Stomach smooth muscle (tissue), 2 donors: Measurements from ENCODE around the gene VSTM2L.
A peak's percentile ranks its signal among the peaks of the same experiment; 100 is the strongest.
"Not testable (repeated sequence)": the region's sequence is repeated elsewhere in the genome, so short reads cannot be mapped to it uniquely, and the experiment has no call there.

Experiments used
- H3K27ac ChIP-seq: one replicate; pipeline ENCODE4 v1.7.0; 2013; ENCODE audit warnings: mild to moderate bottlenecking, low read length, inconsistent platforms
- H3K27me3 ChIP-seq, 2 donors: one replicate each; pipeline ENCODE4 v1.7.0; 2013; ENCODE audit warnings: low read length in 2 of 2; ENCODE audit not compliant: insufficient read depth in 2 of 2, control insufficient read depth in 1 of 2
- H3K36me3 ChIP-seq, 2 donors: one replicate each; pipeline ENCODE4 v1.7.0; 2013; ENCODE audit warnings: low read length in 2 of 2; ENCODE audit not compliant: control insufficient read depth in 2 of 2, insufficient read depth in 2 of 2
- H3K4me1 ChIP-seq: one replicate; pipeline ENCODE4 v1.7.0; 2013; ENCODE audit warnings: low read length; ENCODE audit not compliant: control insufficient read depth, insufficient read depth
- H3K4me3 ChIP-seq, 2 donors: one replicate each; pipeline ENCODE4 v1.7.0; 2013; ENCODE audit warnings: low read length in 2 of 2
- H3K9ac ChIP-seq, 2 donors: one replicate each; pipeline ENCODE4 v1.7.0; 2013; ENCODE audit warnings: low read length in 2 of 2, mild to moderate bottlenecking in 1 of 2
- H3K9me3 ChIP-seq, 2 donors: one replicate each; pipeline ENCODE4 v1.7.0; 2013; ENCODE audit warnings: low read length in 2 of 2; ENCODE audit not compliant: control insufficient read depth in 2 of 2
- donor health status: healthy.
- donor health status: Pancreatic carcinoma.

The VSTM2L gene

GRCh38 chr20:37902504-37903313 is at the start of gene VSTM2L:
VSTM2L (plus strand) TSS chr20:37903127; CDS start chr20:37903351, 224 bp downstream.
- H3K27ac ChIP-seq, result no peak within 1 kb of the TSS
- no peaks in the 10 kb centered on the region for H3K9me3 ChIP-seq
- peaks cover 44% of the 10 kb centered on the region in 2 donors for H3K27me3 ChIP-seq
- peak within 1 kb of the TSS; percentile 19 to 54 for H3K4me3 ChIP-seq
- no peak within 1 kb of the TSS for H3K9ac ChIP-seq
- peaks cover 17% of the 10 kb centered on the region for H3K4me1 ChIP-seq
- H3K36me3 ChIP-seq, result no peaks in the 10 kb centered on the region

GRCh38 chr20:37853823-37854375 is 49.0 kb upstream of the VSTM2L start:
- Histone ChIP-seq H3K4me3 (no peak overlapping the region), H3K4me1 (no peaks in the 10 kb centered on the region), H3K27ac (no peak overlapping the region), H3K9me3 (no peaks in the 10 kb centered on the region), H3K9ac (no peak overlapping the region), H3K36me3 (peaks cover 3 to 38% of the 10 kb centered on the region in 2 donors), H3K27me3 (no peaks in the 10 kb centered on the region)

- peaks cover 8 to 36% of the 10 kb centered on the region in 2 donors for H3K36me3 ChIP-seq
- not testable (repeated sequence) for H3K9me3 ChIP-seq, H3K4me3 ChIP-seq, H3K27me3 ChIP-seq, H3K4me1 ChIP-seq, H3K9ac ChIP-seq, H3K27ac ChIP-seq
Observed at GRCh38 chr20:37856034-37856433, 46.9 kb upstream of the VSTM2L start.

- H3K9me3 ChIP-seq, result no peaks in the 10 kb centered on the region
- H3K27ac ChIP-seq, result no peak overlapping the region
- peaks cover 8 to 41% of the 10 kb centered on the region in 2 donors for H3K36me3 ChIP-seq
- H3K27me3 ChIP-seq, result no peaks in the 10 kb centered on the region
- no peaks in the 10 kb centered on the region for H3K4me1 ChIP-seq
- no peak overlapping the region for H3K4me3 ChIP-seq
- H3K9ac ChIP-seq, result no peak overlapping the region
Observed at GRCh38 chr20:37856932-37857660, 45.8 kb upstream of the VSTM2L start.

GRCh38 chr20:37859406-37860171 is 43.3 kb upstream of the VSTM2L start:
- peaks cover 5 to 37% of the 10 kb centered on the region in 2 donors for H3K36me3 ChIP-seq

GRCh38 chr20:37863289-37863688 is 39.6 kb upstream of the VSTM2L start:
- Histone ChIP-seq H3K27me3 (no peaks in the 10 kb centered on the region), H3K36me3 (peaks cover 5 to 27% of the 10 kb centered on the region in 2 donors), H3K27ac (no peak overlapping the region), H3K4me3 (no peak overlapping the region), H3K9ac (no peak overlapping the region), H3K4me1 (peaks cover 21% of the 10 kb centered on the region), H3K9me3 (no peaks in the 10 kb centered on the region)

More at GRCh38 chr20:37859406-37860171, 43.3 kb upstream of the VSTM2L start:
- Histone ChIP-seq H3K27ac (no peak overlapping the region), H3K9ac (no peak overlapping the region), H3K4me1 (no peaks in the 10 kb centered on the region), H3K4me3 (no peak overlapping the region), H3K27me3 (no peaks in the 10 kb centered on the region), H3K9me3 (no peaks in the 10 kb centered on the region)

- Histone ChIP-seq H3K4me3 (no peak overlapping the region), H3K4me1 (peaks cover 30% of the 10 kb centered on the region), H3K9me3 (no peaks in the 10 kb centered on the region), H3K9ac (no peak overlapping the region), H3K27me3 (no peaks in the 10 kb centered on the region), H3K27ac (no peak overlapping the region), H3K36me3 (peaks cover 5 to 27% of the 10 kb centered on the region in 2 donors)
Observed at GRCh38 chr20:37864298-37864697, 38.6 kb upstream of the VSTM2L start.

GRCh38 chr20:37866051-37866450 is 36.9 kb upstream of the VSTM2L start:
- no peaks in the 10 kb centered on the region for H3K27me3 ChIP-seq
- H3K4me3 ChIP-seq, result no peak overlapping the region
- H3K36me3 ChIP-seq, result peaks cover 3 to 18% of the 10 kb centered on the region in 2 donors
- H3K27ac ChIP-seq, result peak overlapping the region; percentile 82
- peaks cover 34% of the 10 kb centered on the region for H3K4me1 ChIP-seq
- H3K9me3 ChIP-seq, result no peaks in the 10 kb centered on the region
- H3K9ac ChIP-seq, result no peak overlapping the region

- Histone ChIP-seq H3K9me3 (no peaks in the 10 kb centered on the region), H3K27me3 (no peaks in the 10 kb centered on the region), H3K27ac (peak overlapping the region; percentile 82), H3K4me1 (peaks cover 34% of the 10 kb centered on the region), H3K36me3 (peaks cover 3 to 16% of the 10 kb centered on the region in 2 donors), H3K9ac (peak overlapping the region; percentile 44 to 51), H3K4me3 (peak overlapping the region; percentile 30 to 32)
Observed at GRCh38 chr20:37867289-37868195, 35.4 kb upstream of the VSTM2L start.
